A549 (cell line): ENCODE results near the gene ENOX2. TPM values are rescaled to one million over a fixed set of nuclear protein-coding genes. Genes with fewer than 3 reads are reported as not detected.
A peak's percentile ranks its signal among the peaks of the same experiment; 100 is the strongest.

Experiments
- ATAC-seq, 2 experiments: fragments of 200-7000 bp in 1 of 2; fragments of >200 bp in 1 of 2; cut with Nextera tagmentation in 1 of 2; cut with Tn5 transposase in 1 of 2; 3 replicates each; pipeline versions ENCODE4 v1.8.0 to v1.9.1; 2018 to 2020; ENCODE audit warnings: mild to moderate bottlenecking in 1 of 2, moderate library complexity in 1 of 2
- CTCF ChIA-PET: fragments of 300-600 bp; sonication (Branson Sonifier 250); formaldehyde crosslinking; extraction: SDS; loops from one replicate; lab custom pipeline; 2021; ENCODE audit warnings: antibody characterized with exemption, inconsistent platforms; lab: Yijun Ruan, JAX
- POLR2A ChIA-PET: fragments of 350-600 bp; formaldehyde crosslinking; extraction: SDS; loops from one replicate; lab custom pipeline; 2021; ENCODE audit warnings: antibody characterized with exemption, inconsistent platforms; lab: Yijun Ruan, JAX
- DNase-seq, 2 experiments: peaks; one replicate each; pipeline versions ENCODE4 v3.0.0 to v3.0.0-alpha.2; 2011 to 2016; ENCODE audit warnings: low read depth in 1 of 2, low spot score in 1 of 2
- FAIRE-seq: peaks from 2 replicates; lab custom pipeline; 2011; peaks lifted over from hg19 to GRCh38; lab: Jason Lieb, UNC
- H3K27ac ChIP-seq, 2 experiments: fragments of >200 bp; sonication (Bioruptor Twin); formaldehyde crosslinking; 3 replicates each; pipeline ENCODE4 v1.5.1; 2016 to 2017
- H3K4me1 ChIP-seq: fragments of >200 bp; sonication (Bioruptor Twin); formaldehyde crosslinking; 3 replicates; pipeline ENCODE4 v1.6.1; 2016
- H3K4me2 ChIP-seq: fragments of >200 bp; sonication (Bioruptor Twin); formaldehyde crosslinking; 3 replicates; pipeline ENCODE4 v1.6.1; 2016
- H3K4me3 ChIP-seq: fragments of >200 bp; sonication (Bioruptor Twin); formaldehyde crosslinking; 3 replicates; pipeline ENCODE4 v1.5.1; 2016
- H3K9me3 ChIP-seq: fragments of >200 bp; sonication (Bioruptor Twin); formaldehyde crosslinking; 3 replicates; pipeline ENCODE4 v1.6.1; 2016
- BHLHE40 ChIP-seq: IDR thresholded peaks from 2 replicates; pipeline ENCODE4 v1.6.1; 2012; ENCODE audit warnings: low read depth, low read length, inconsistent platforms
- CBX2 ChIP-seq: fragments of 200-600 bp; sonication (generic); IDR thresholded peaks from 2 replicates; pipeline ENCODE4 v1.6.1; 2016; ENCODE audit warnings: low read depth, mild to moderate bottlenecking, borderline replicate concordance
- CHD2 ChIP-seq: fragments of 150-350 bp; IDR thresholded peaks from 2 replicates; pipeline ENCODE4 v1.6.1; 2014; ENCODE audit warnings: low read length; ENCODE audit not compliant: partially characterized antibody
- FOSB ChIP-seq: fragments of 250-450 bp; sonication (Bioruptor Pico); IDR thresholded peaks from 2 replicates; pipeline ENCODE4 v1.5.0; 2020; ENCODE audit warnings: mild to moderate bottlenecking, moderate library complexity
- FOXS1 ChIP-seq: fragments of 250-450 bp; sonication (Bioruptor Pico); IDR thresholded peaks from 2 replicates; pipeline ENCODE4 v1.5.0; 2020; ENCODE audit warnings: mild to moderate bottlenecking, moderate library complexity
- GATA3 ChIP-seq: IDR thresholded peaks from 2 replicates; pipeline ENCODE4 v1.6.1; 2012; ENCODE audit warnings: borderline replicate concordance
- HDAC2 ChIP-seq: fragments of 200-600 bp; sonication (generic); IDR thresholded peaks from 2 replicates; pipeline ENCODE4 v1.6.1; 2016
- HES2 ChIP-seq: fragments of >200 bp; sonication (Bioruptor Twin); formaldehyde crosslinking; IDR thresholded peaks from 2 replicates; pipeline ENCODE4 v1.6.1; 2016
- HOXB13 ChIP-seq: fragments of 250-450 bp; sonication (Bioruptor Pico); IDR thresholded peaks from 2 replicates; pipeline ENCODE4 v1.5.0; 2020; ENCODE audit warnings: low read depth, mild to moderate bottlenecking, moderate library complexity
- HOXB5 ChIP-seq: fragments of 250-450 bp; sonication (Bioruptor Pico); IDR thresholded peaks from 2 replicates; pipeline ENCODE4 v1.5.0; 2020; ENCODE audit warnings: mild to moderate bottlenecking, moderate library complexity
- JUN ChIP-seq, 2 experiments: fragments of >200 bp; sonication (Bioruptor Twin); formaldehyde crosslinking; IDR thresholded peaks; 2 replicates in 1 of 2; 3 replicates in 1 of 2; pipeline ENCODE4 v1.6.1; 2016 to 2017
- JUNB ChIP-seq: fragments of >200 bp; sonication (Bioruptor Twin); formaldehyde crosslinking; IDR thresholded peaks from 2 replicates; pipeline ENCODE4 v1.6.1; 2016
- KDM1A ChIP-seq: fragments of 200-600 bp; sonication (generic); IDR thresholded peaks from 2 replicates; pipeline ENCODE4 v1.6.1; 2016; ENCODE audit warnings: low read depth, mild to moderate bottlenecking
- KDM5A ChIP-seq: fragments of 200-600 bp; sonication (generic); IDR thresholded peaks from 2 replicates; pipeline ENCODE4 v1.6.1; 2016; ENCODE audit warnings: antibody characterized with exemption, mild to moderate bottlenecking
- MAFK ChIP-seq: fragments of 450-650 bp; IDR thresholded peaks from 2 replicates; pipeline ENCODE4 v1.6.1; 2014; ENCODE audit not compliant: partially characterized antibody
- MYC ChIP-seq: IDR thresholded peaks from 2 replicates; pipeline ENCODE4 v1.6.1; 2012; ENCODE audit warnings: mild to moderate bottlenecking, inconsistent platforms, low read length, improper control_type of control experiment, borderline replicate concordance
- NFE2L2 ChIP-seq: fragments of 150-350 bp; conservative IDR thresholded peaks from 2 replicates; pipeline ENCODE4 v1.6.1; 2014; ENCODE audit warnings: low read length
- RARB ChIP-seq: fragments of 250-450 bp; sonication (Bioruptor Pico); IDR thresholded peaks from 2 replicates; pipeline ENCODE4 v1.8.0; 2021; ENCODE audit warnings: mild to moderate bottlenecking, moderate library complexity
- RFX5 ChIP-seq: fragments of 450-650 bp; IDR thresholded peaks from 2 replicates; pipeline ENCODE4 v1.7.1; 2014; ENCODE audit warnings: antibody characterized with exemption, mild to moderate bottlenecking, moderate library complexity
- RNF2 ChIP-seq: fragments of 200-600 bp; sonication (generic); IDR thresholded peaks from 2 replicates; pipeline ENCODE4 v1.6.1; 2016; ENCODE audit warnings: low read depth, mild to moderate bottlenecking, antibody characterized with exemption, moderate library complexity, borderline replicate concordance
- TP53 ChIP-seq: fragments of 250-450 bp; sonication (Bioruptor Pico); IDR thresholded peaks from 2 replicates; pipeline ENCODE4 v1.5.0; 2021; ENCODE audit warnings: mild to moderate bottlenecking, moderate library complexity
- ZSCAN20 ChIP-seq: fragments of 250-450 bp; sonication (Bioruptor Pico); IDR thresholded peaks from 2 replicates; pipeline ENCODE4 v1.8.0; 2022; ENCODE audit warnings: mild to moderate bottlenecking, moderate library complexity
- WGBS: methylation state at CpG from one replicate; pipeline ENCODE4 v1.1.6; 2017; ENCODE audit errors: missing lambda C conversion rate; 5-methylcytosine and 5-hydroxymethylcytosine counted together
- polyA plus RNA-seq, 4 experiments: library from polyadenylated mRNA; depleted of rRNA in 3 of 4; stranded (reverse); fragments of >200 nt; fragmentation: RNase III in 1 of 4; extraction: RNeasy Plus Mini Kit Qiagen cat#74134 plus additional on column Dnase treatment in 1 of 4; gene quantifications; 2 replicates in 3 of 4; 3 replicates in 1 of 4; pipeline ENCODE4 v1.2.3, GENCODE V29; 2011 to 2017
- TF ChIP-seq, protein P1 (sequence below): IDR thresholded peaks from 2 replicates; pipeline ENCODE4 v1.6.1; 2012
- TF ChIP-seq, protein P2 (sequence below): fragments of 200-600 bp; sonication (generic); IDR thresholded peaks from 2 replicates; pipeline ENCODE4 v1.6.1; 2016; ENCODE audit warnings: antibody characterized with exemption, mild to moderate bottlenecking, moderate library complexity

Gene ENOX2
- polyA plus RNA-seq, 2 of the 4 experiments (the other 2 are of a cell fraction) = 10.3 to 35.5 TPM

GRCh38 chrX:130896026-130896425, 7.0 kb downstream of the ENOX2 start:
- TF ChIP-seq, protein P1, sequence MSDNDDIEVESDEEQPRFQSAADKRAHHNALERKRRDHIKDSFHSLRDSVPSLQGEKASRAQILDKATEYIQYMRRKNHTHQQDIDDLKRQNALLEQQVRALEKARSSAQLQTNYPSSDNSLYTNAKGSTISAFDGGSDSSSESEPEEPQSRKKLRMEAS = no peak
- TF ChIP-seq MYC (no peak), RFX5 (no peak), TP53 (CRISPR knock-in tag) (no peak), BHLHE40 (no peak), CBX2 (no peak), KDM1A (no peak), HDAC2 (no peak), HOXB5 (CRISPR knock-in tag) (no peak), KDM5A (no peak), JUN (IDR thresholded peaks at IDR 0.05) (no peak)
- TF ChIP-seq, all 56 proteins: peak for 0
- Histone ChIP-seq H3K27ac (no peak overlapping the region), H3K4me3 (no peak overlapping the region), H3K4me1 (no peaks in the 10 kb centered on the region), H3K9me3 (no peaks in the 10 kb centered on the region), H3K4me2 (no peak overlapping the region)
- no peak for ATAC-seq
- no peak for DNase-seq
- FAIRE-seq = no peak
- POLR2A ChIA-PET = no interaction called here
- 54% methylated on average over 1 of the region's 1 CpG for WGBS
- CTCF ChIA-PET = no interaction called here

- ChIA-PET POLR2A (no interaction called here), CTCF (no interaction called here)
- no peaks in the 10 kb centered on the region for H3K4me1 ChIP-seq
- H3K4me3 ChIP-seq = no peak overlapping the region
- no peaks in the 10 kb centered on the region for H3K9me3 ChIP-seq
- 90% methylated on average over 2 of the region's 2 CpGs for WGBS
- DNase-seq (no peak), ATAC-seq (no peak)
- TF ChIP-seq ZSCAN20 (CRISPR knock-in tag) (no peak), CHD2 (no peak), HOXB13 (CRISPR knock-in tag) (no peak), GATA3 (no peak), NFE2L2 (no peak), JUNB (no peak), MAFK (no peak), FOXS1 (CRISPR knock-in tag) (no peak), RARB (CRISPR knock-in tag) (no peak), MYC (no peak), TP53 (CRISPR knock-in tag) (no peak), CBX2 (no peak), HES2 (no peak), RNF2 (no peak), FOSB (no peak), HDAC2 (no peak)
- TF ChIP-seq, protein P2, sequence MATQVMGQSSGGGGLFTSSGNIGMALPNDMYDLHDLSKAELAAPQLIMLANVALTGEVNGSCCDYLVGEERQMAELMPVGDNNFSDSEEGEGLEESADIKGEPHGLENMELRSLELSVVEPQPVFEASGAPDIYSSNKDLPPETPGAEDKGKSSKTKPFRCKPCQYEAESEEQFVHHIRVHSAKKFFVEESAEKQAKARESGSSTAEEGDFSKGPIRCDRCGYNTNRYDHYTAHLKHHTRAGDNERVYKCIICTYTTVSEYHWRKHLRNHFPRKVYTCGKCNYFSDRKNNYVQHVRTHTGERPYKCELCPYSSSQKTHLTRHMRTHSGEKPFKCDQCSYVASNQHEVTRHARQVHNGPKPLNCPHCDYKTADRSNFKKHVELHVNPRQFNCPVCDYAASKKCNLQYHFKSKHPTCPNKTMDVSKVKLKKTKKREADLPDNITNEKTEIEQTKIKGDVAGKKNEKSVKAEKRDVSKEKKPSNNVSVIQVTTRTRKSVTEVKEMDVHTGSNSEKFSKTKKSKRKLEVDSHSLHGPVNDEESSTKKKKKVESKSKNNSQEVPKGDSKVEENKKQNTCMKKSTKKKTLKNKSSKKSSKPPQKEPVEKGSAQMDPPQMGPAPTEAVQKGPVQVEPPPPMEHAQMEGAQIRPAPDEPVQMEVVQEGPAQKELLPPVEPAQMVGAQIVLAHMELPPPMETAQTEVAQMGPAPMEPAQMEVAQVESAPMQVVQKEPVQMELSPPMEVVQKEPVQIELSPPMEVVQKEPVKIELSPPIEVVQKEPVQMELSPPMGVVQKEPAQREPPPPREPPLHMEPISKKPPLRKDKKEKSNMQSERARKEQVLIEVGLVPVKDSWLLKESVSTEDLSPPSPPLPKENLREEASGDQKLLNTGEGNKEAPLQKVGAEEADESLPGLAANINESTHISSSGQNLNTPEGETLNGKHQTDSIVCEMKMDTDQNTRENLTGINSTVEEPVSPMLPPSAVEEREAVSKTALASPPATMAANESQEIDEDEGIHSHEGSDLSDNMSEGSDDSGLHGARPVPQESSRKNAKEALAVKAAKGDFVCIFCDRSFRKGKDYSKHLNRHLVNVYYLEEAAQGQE = no peak
- TF ChIP-seq, all 56 proteins: peak for 0
- FAIRE-seq = peak; percentile 28
- Histone ChIP-seq H3K27ac (no peak overlapping the region), H3K4me2 (no peak overlapping the region)
Measured at GRCh38 chrX:130895299-130895698, 7.7 kb downstream of the ENOX2 start.
